Liver (tissue), 9 donors: ENCODE measurements around the gene SH3PXD2A. TPM values are rescaled to one million over a fixed set of nuclear protein-coding genes. Genes with fewer than 3 reads are reported as not detected.

ENCODE experiments used
- DNase-seq: peaks from one replicate; pipeline ENCODE4 v3.0.0-alpha.2; 2017; ENCODE audit warnings: low spot score
- H3K27ac ChIP-seq, 2 donors: one replicate each; pipeline ENCODE4 v1.7.0; 2013; ENCODE audit warnings: inconsistent platforms in 2 of 2, low read length in 2 of 2, control low read depth in 1 of 2, low read depth in 1 of 2, mild to moderate bottlenecking in 1 of 2
- H3K27me3 ChIP-seq, 4 donors: one replicate each; pipeline versions ENCODE4 v1.6.1 to v1.7.0; 2013; ENCODE audit warnings: low read length in 3 of 4, inconsistent platforms in 1 of 4, mild to moderate bottlenecking in 1 of 4, moderate library complexity in 1 of 4; ENCODE audit not compliant: control insufficient read depth in 4 of 4, insufficient read depth in 4 of 4
- H3K36me3 ChIP-seq, 4 donors: one replicate each; pipeline versions ENCODE4 v1.6.1 to v1.7.0; 2013; ENCODE audit warnings: low read length in 3 of 4, mild to moderate bottlenecking in 3 of 4, low read depth in 1 of 4, moderate library complexity in 1 of 4; ENCODE audit not compliant: control insufficient read depth in 4 of 4, insufficient read depth in 3 of 4
- H3K4me1 ChIP-seq, 4 donors: one replicate each; pipeline versions ENCODE4 v1.6.1 to v1.7.0; 2013; ENCODE audit warnings: low read length in 3 of 4, mild to moderate bottlenecking in 3 of 4, moderate library complexity in 1 of 4; ENCODE audit not compliant: control insufficient read depth in 4 of 4, insufficient read depth in 4 of 4
- H3K4me3 ChIP-seq, 3 donors: one replicate each; pipeline versions ENCODE4 v1.6.1 to v1.7.0; 2013; ENCODE audit warnings: low read length in 3 of 3, control low read depth in 1 of 3, low read depth in 1 of 3, mild to moderate bottlenecking in 1 of 3
- H3K9ac ChIP-seq, 2 donors: one replicate each; pipeline ENCODE4 v1.7.0; 2013; ENCODE audit warnings: low read length in 2 of 2, mild to moderate bottlenecking in 2 of 2, moderate library complexity in 2 of 2, control low read depth in 1 of 2, low read depth in 1 of 2
- H3K9me3 ChIP-seq, 4 donors: one replicate each; pipeline versions ENCODE4 v1.6.1 to v1.7.0; 2013; ENCODE audit warnings: low read length in 3 of 4; ENCODE audit not compliant: control insufficient read depth in 4 of 4
- EGR1 ChIP-seq, 2 donors: IDR thresholded peaks; 2 replicates each; pipeline ENCODE4 v1.6.1; 2016 to 2018; ENCODE audit warnings: antibody characterized with exemption in 2 of 2, low read depth in 2 of 2
- FOXA1 ChIP-seq: IDR thresholded peaks from 2 replicates; pipeline ENCODE4 v1.6.1; 2016; ENCODE audit warnings: antibody characterized with exemption
- FOXA2 ChIP-seq: IDR thresholded peaks from 2 replicates; pipeline ENCODE4 v1.6.1; 2016; ENCODE audit warnings: antibody characterized with exemption
- GABPA ChIP-seq, 2 donors: IDR thresholded peaks in 1 of 2; conservative IDR thresholded peaks in 1 of 2; 2 replicates each; pipeline ENCODE4 v1.6.1; 2016; ENCODE audit warnings: antibody characterized with exemption in 2 of 2, mild to moderate bottlenecking in 1 of 2, moderate library complexity in 1 of 2
- HNF4A ChIP-seq, 2 donors: conservative IDR thresholded peaks; 2 replicates each; pipeline ENCODE4 v1.6.1; 2016; ENCODE audit warnings: antibody characterized with exemption in 2 of 2, mild to moderate bottlenecking in 2 of 2
- HNF4G ChIP-seq: IDR thresholded peaks from 2 replicates; pipeline ENCODE4 v1.6.1; 2016; ENCODE audit warnings: antibody characterized with exemption
- JUND ChIP-seq, 2 donors: IDR thresholded peaks; 2 replicates each; pipeline ENCODE4 v1.6.1; 2016; ENCODE audit warnings: antibody characterized with exemption in 2 of 2
- NR2F2 ChIP-seq: IDR thresholded peaks from 2 replicates; pipeline ENCODE4 v1.6.1; 2016; ENCODE audit warnings: antibody characterized with exemption
- RAD21 ChIP-seq, 2 donors: IDR thresholded peaks; 2 replicates each; pipeline ENCODE4 v1.6.1; 2016; ENCODE audit warnings: antibody characterized with exemption in 2 of 2, mild to moderate bottlenecking in 2 of 2
- RXRA ChIP-seq, 2 donors: IDR thresholded peaks; 2 replicates each; pipeline ENCODE4 v1.6.1; 2017 to 2018; ENCODE audit warnings: antibody characterized with exemption in 2 of 2, mild to moderate bottlenecking in 1 of 2
- SP1 ChIP-seq: IDR thresholded peaks from 2 replicates; pipeline ENCODE4 v1.6.1; 2018; ENCODE audit warnings: antibody characterized with exemption, mild to moderate bottlenecking
- TAF1 ChIP-seq: conservative IDR thresholded peaks from 2 replicates; pipeline ENCODE4 v1.6.1; 2016; ENCODE audit warnings: antibody characterized with exemption, mild to moderate bottlenecking
- YY1 ChIP-seq: IDR thresholded peaks from 2 replicates; pipeline ENCODE4 v1.6.1; 2016; ENCODE audit warnings: antibody characterized with exemption, mild to moderate bottlenecking
- WGBS: extraction: QIAGEN DNeasy Blood & Tissue Kit; methylation state at CpG from one replicate; pipeline ENCODE4 v1.1.7; 2013; 5-methylcytosine and 5-hydroxymethylcytosine counted together
- polyA plus RNA-seq, 2 donors: library from polyadenylated mRNA; stranded (reverse) in 1 of 2; unstranded in 1 of 2; fragments of 200-250 nt in 1 of 2; fragments of >200 nt in 1 of 2; fragmentation: Nextera tagmentation in 1 of 2; extraction: Ambion mirVana in 1 of 2; gene quantifications; one replicate each; pipeline versions ENCODE4 v1.2.1 to v1.2.3, GENCODE V29; 2013 to 2015
- total RNA-seq, 2 donors: library from RNA; depleted of rRNA; stranded (reverse); fragments of >200 nt; gene quantifications; one replicate each; pipeline ENCODE4 v1.2.3, GENCODE V29; 2014
- TF ChIP-seq, protein P1 (sequence below): IDR thresholded peaks from 2 replicates; pipeline ENCODE4 v1.6.1; 2016; ENCODE audit warnings: antibody characterized with exemption
- TF ChIP-seq, protein P2 (sequence below): IDR thresholded peaks from 2 replicates; pipeline ENCODE4 v1.6.1; 2016; ENCODE audit warnings: antibody characterized with exemption
- TF ChIP-seq, protein P3 (sequence below): fragments of 150-350 bp; IDR thresholded peaks from 2 replicates; pipeline ENCODE4 v1.5.1; 2017; ENCODE audit warnings: improper control_type of control experiment, low read depth, low read length; ENCODE audit not compliant: missing input control
- TF ChIP-seq, protein P4 (sequence below): IDR thresholded peaks from 2 replicates; pipeline ENCODE4 v1.6.1; 2016; ENCODE audit warnings: antibody characterized with exemption, mild to moderate bottlenecking
- TF ChIP-seq, protein P5 (sequence below): IDR thresholded peaks from 2 replicates; pipeline ENCODE4 v1.6.1; 2016; ENCODE audit warnings: antibody characterized with exemption
- donor health status: healthy.
- donor health status: healthy.
- donor health status: healthy.
- donor health status: healthy.
- donor health status: healthy.

The SH3PXD2A gene
- total and polyA plus RNA-seq, 4 donors, result 0.82 to 5.5 (median 3.9) TPM

DNA sequence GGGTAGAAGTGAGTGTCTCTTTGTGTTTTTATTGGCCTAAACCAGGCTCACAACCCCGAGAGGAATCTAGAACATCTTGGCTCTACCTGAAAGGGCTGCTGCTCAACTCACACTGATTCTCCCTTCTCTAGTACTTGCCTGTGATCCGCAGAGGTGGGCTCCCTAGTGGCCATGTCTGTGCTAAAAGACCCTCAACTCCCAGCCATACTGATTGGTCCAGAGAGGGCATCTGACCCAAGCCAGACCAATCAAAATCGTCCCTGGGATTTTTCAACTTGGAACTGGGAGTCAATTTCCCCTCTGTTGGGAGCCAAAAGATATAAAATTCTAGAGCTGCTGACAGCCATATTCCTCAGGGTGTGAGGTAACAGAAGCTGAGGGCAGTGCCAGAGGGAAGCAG is 55.3 kb downstream of the SH3PXD2A start (continued):
- TF ChIP-seq, protein P1, sequence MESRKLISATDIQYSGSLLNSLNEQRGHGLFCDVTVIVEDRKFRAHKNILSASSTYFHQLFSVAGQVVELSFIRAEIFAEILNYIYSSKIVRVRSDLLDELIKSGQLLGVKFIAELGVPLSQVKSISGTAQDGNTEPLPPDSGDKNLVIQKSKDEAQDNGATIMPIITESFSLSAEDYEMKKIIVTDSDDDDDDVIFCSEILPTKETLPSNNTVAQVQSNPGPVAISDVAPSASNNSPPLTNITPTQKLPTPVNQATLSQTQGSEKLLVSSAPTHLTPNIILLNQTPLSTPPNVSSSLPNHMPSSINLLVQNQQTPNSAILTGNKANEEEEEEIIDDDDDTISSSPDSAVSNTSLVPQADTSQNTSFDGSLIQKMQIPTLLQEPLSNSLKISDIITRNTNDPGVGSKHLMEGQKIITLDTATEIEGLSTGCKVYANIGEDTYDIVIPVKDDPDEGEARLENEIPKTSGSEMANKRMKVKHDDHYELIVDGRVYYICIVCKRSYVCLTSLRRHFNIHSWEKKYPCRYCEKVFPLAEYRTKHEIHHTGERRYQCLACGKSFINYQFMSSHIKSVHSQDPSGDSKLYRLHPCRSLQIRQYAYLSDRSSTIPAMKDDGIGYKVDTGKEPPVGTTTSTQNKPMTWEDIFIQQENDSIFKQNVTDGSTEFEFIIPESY, result no peak
- TF ChIP-seq JUND (IDR thresholded peaks at IDR 0.05) (no peak), HNF4A (conservative IDR thresholded peaks at IDR 0.05) (no peak)

DNA sequence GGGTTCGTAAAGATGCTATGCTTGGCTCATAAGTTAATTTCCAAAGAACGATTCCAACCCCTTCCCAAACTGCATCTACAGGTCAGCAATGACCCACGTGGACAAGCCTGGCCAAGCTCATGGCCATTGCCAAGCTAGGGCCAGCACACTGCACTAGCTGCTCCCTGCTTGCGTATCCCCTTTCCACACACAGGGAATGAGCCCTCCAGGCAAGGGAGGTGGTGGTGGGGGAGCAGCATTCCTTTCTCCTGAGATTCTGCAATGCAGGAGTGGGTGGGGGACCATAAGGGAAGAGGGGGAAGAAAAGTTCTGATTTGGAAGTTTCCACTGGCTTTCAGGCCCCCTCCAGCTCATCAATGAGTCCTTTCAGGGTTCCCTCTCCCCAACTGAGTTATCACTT is 56.0 kb downstream of the SH3PXD2A start:
- no peaks in the 10 kb centered on the region for H3K9me3 ChIP-seq
- no peak for DNase-seq
- no peaks in the 10 kb centered on the region for H3K36me3 ChIP-seq
- no peaks in the 10 kb centered on the region for H3K27me3 ChIP-seq
- peaks cover 4 to 6% (median 6%) of the 10 kb centered on the region in 4 donors for H3K4me1 ChIP-seq
- TF ChIP-seq EGR1 (IDR thresholded peaks at IDR 0.05; ENCODE audit: low read depth in 2 of 2), result no peak
- TF ChIP-seq RAD21 (IDR thresholded peaks at IDR 0.05), result no peak
- TF ChIP-seq, protein P2, sequence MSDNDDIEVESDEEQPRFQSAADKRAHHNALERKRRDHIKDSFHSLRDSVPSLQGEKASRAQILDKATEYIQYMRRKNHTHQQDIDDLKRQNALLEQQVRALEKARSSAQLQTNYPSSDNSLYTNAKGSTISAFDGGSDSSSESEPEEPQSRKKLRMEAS, result no peak
- TF ChIP-seq, protein P1, result no peak
- TF ChIP-seq SP1, result no peak
- TF ChIP-seq, protein P3, sequence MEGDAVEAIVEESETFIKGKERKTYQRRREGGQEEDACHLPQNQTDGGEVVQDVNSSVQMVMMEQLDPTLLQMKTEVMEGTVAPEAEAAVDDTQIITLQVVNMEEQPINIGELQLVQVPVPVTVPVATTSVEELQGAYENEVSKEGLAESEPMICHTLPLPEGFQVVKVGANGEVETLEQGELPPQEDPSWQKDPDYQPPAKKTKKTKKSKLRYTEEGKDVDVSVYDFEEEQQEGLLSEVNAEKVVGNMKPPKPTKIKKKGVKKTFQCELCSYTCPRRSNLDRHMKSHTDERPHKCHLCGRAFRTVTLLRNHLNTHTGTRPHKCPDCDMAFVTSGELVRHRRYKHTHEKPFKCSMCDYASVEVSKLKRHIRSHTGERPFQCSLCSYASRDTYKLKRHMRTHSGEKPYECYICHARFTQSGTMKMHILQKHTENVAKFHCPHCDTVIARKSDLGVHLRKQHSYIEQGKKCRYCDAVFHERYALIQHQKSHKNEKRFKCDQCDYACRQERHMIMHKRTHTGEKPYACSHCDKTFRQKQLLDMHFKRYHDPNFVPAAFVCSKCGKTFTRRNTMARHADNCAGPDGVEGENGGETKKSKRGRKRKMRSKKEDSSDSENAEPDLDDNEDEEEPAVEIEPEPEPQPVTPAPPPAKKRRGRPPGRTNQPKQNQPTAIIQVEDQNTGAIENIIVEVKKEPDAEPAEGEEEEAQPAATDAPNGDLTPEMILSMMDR, result no peak
- TF ChIP-seq FOXA2, result no peak
- no peak for TF ChIP-seq RXRA (IDR thresholded peaks at IDR 0.05)
- TF ChIP-seq GABPA (IDR thresholded peaks at IDR 0.05 in 1 of 2, conservative IDR thresholded peaks at IDR 0.05 in 1 of 2), result no peak
- TF ChIP-seq TAF1, result no peak
- TF ChIP-seq HNF4G, result no peak
- TF ChIP-seq HNF4A (conservative IDR thresholded peaks at IDR 0.05), result no peak
- no peak for TF ChIP-seq FOXA1
- TF ChIP-seq JUND (IDR thresholded peaks at IDR 0.05), result no peak
- TF ChIP-seq, protein P4, sequence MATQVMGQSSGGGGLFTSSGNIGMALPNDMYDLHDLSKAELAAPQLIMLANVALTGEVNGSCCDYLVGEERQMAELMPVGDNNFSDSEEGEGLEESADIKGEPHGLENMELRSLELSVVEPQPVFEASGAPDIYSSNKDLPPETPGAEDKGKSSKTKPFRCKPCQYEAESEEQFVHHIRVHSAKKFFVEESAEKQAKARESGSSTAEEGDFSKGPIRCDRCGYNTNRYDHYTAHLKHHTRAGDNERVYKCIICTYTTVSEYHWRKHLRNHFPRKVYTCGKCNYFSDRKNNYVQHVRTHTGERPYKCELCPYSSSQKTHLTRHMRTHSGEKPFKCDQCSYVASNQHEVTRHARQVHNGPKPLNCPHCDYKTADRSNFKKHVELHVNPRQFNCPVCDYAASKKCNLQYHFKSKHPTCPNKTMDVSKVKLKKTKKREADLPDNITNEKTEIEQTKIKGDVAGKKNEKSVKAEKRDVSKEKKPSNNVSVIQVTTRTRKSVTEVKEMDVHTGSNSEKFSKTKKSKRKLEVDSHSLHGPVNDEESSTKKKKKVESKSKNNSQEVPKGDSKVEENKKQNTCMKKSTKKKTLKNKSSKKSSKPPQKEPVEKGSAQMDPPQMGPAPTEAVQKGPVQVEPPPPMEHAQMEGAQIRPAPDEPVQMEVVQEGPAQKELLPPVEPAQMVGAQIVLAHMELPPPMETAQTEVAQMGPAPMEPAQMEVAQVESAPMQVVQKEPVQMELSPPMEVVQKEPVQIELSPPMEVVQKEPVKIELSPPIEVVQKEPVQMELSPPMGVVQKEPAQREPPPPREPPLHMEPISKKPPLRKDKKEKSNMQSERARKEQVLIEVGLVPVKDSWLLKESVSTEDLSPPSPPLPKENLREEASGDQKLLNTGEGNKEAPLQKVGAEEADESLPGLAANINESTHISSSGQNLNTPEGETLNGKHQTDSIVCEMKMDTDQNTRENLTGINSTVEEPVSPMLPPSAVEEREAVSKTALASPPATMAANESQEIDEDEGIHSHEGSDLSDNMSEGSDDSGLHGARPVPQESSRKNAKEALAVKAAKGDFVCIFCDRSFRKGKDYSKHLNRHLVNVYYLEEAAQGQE, result no peak
- no peak for TF ChIP-seq NR2F2
- no peak for TF ChIP-seq YY1
- TF ChIP-seq, protein P5, sequence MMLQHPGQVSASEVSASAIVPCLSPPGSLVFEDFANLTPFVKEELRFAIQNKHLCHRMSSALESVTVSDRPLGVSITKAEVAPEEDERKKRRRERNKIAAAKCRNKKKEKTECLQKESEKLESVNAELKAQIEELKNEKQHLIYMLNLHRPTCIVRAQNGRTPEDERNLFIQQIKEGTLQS, result no peak
- no peak overlapping the region for H3K9ac ChIP-seq
- H3K27ac ChIP-seq, result no peak overlapping the region
- 98% methylated on average over 4 of the region's 4 CpGs for WGBS
- no peak overlapping the region for H3K4me3 ChIP-seq
